Activated gamma-delta T cell treated with Interleukin-2 at 50 U/mL for 16 hours (primary cell): ENCODE results near the gene NGF.

ENCODE experiments used
- DNase-seq: peaks from one replicate; pipeline ENCODE4 v3.0.0-alpha.2; 2020

NGF gene

GRCh38 chr1:115308969-115309368, 29.1 kb downstream of the NGF start:
- DNase-seq: no peak

- no peak for DNase-seq
Measured at GRCh38 chr1:115307661-115308060, 30.4 kb downstream of the NGF start.

GRCh38 chr1:115306146-115306545, 31.9 kb downstream of the NGF start:
- DNase-seq: no peak

- DNase-seq: no peak
Measured at GRCh38 chr1:115303364-115303763, 34.7 kb downstream of the NGF start.

- no peak for DNase-seq
Measured at GRCh38 chr1:115302390-115302961, 35.6 kb downstream of the NGF start.

GRCh38 chr1:115301438-115302020, 36.5 kb downstream of the NGF start:
- no peak for DNase-seq

- DNase-seq: no peak
Measured at GRCh38 chr1:115300087-115300876, 37.8 kb downstream of the NGF start.

- DNase-seq: no peak
Measured at GRCh38 chr1:115299266-115299665, 38.8 kb downstream of the NGF start.

- no peak for DNase-seq
Measured at GRCh38 chr1:115296981-115297380, 41.1 kb downstream of the NGF start.

GRCh38 chr1:115295904-115296696, 41.9 kb downstream of the NGF start:
- no peak for DNase-seq

GRCh38 chr1:115293899-115294298, 44.1 kb downstream of the NGF start:
- DNase-seq: no peak

GRCh38 chr1:115293006-115293405, 45.0 kb downstream of the NGF start:
- no peak for DNase-seq

- DNase-seq: no peak
Measured at GRCh38 chr1:115291741-115292140, 46.3 kb downstream of the NGF start.

- DNase-seq: no peak
Measured at GRCh38 chr1:115289940-115290339, 48.1 kb downstream of the NGF start.

GRCh38 chr1:115288591-115289198, 49.4 kb downstream of the NGF start:
- no peak for DNase-seq

- DNase-seq: no peak
Measured at GRCh38 chr1:115286431-115287205, 51.4 kb downstream of the NGF start.

GRCh38 chr1:115284209-115284608, 53.8 kb downstream of the NGF start:
- no peak for DNase-seq

GRCh38 chr1:115283681-115284146, 54.3 kb downstream of the NGF start:
- DNase-seq: no peak

GRCh38 chr1:115283249-115283648, 54.8 kb downstream of the NGF start:
- no peak for DNase-seq

- DNase-seq: no peak
Measured at GRCh38 chr1:115282807-115283208, 55.2 kb downstream of the NGF start.

GRCh38 chr1:115281143-115281542, 56.9 kb downstream of the NGF start:
- DNase-seq: no peak

GRCh38 chr1:115280064-115280463, 58.0 kb downstream of the NGF start:
- no peak for DNase-seq
